GM18870 (cell line): ENCODE measurements around the gene PPARA.
"Not testable (repeated sequence)": the region's sequence is repeated elsewhere in the genome, so short reads cannot be mapped to it uniquely, and the experiment has no call there.

Experiments
- ATAC-seq: cut with Tn5 transposase; IDR thresholded peaks from one replicate; pipeline ENCODE4 v1.9.1; 2021; ENCODE audit warnings: moderate library complexity; ENCODE audit not compliant: unreplicated experiment

PPARA gene

GRCh38 chr22:46165977-46166376, 15.7 kb downstream of the PPARA start:
- ATAC-seq: no peak

GRCh38 chr22:46169628-46170027, 19.3 kb downstream of the PPARA start:
- no peak for ATAC-seq

GRCh38 chr22:46171940-46172339, 21.6 kb downstream of the PPARA start:
- ATAC-seq: no peak

- ATAC-seq: no peak
These were observed 22.3 kb downstream of the PPARA start for GRCh38 chr22:46172522-46173110.

GRCh38 chr22:46173152-46173551, 22.8 kb downstream of the PPARA start:
- no peak for ATAC-seq

GRCh38 chr22:46175631-46176030, 25.3 kb downstream of the PPARA start:
- ATAC-seq: no peak

GRCh38 chr22:46176508-46177003, 26.2 kb downstream of the PPARA start:
- ATAC-seq: no peak

GRCh38 chr22:46178755-46179505, 28.6 kb downstream of the PPARA start:
- no peak for ATAC-seq

- no peak for ATAC-seq
These were observed 29.4 kb downstream of the PPARA start for GRCh38 chr22:46179748-46180147.

- no peak for ATAC-seq
These were observed 30.2 kb downstream of the PPARA start for GRCh38 chr22:46180370-46181137.

- ATAC-seq: no peak
These were observed 33.4 kb downstream of the PPARA start for GRCh38 chr22:46183733-46184132.

GRCh38 chr22:46185283-46185682, 35.0 kb downstream of the PPARA start:
- no peak for ATAC-seq

- ATAC-seq: no peak
These were observed 37.5 kb downstream of the PPARA start for GRCh38 chr22:46187862-46188261.

- ATAC-seq: no peak
These were observed 42.1 kb downstream of the PPARA start for GRCh38 chr22:46192210-46192993.

GRCh38 chr22:46193898-46194310, 43.6 kb downstream of the PPARA start:
- ATAC-seq: no peak

- ATAC-seq: no peak
These were observed 45.3 kb downstream of the PPARA start for GRCh38 chr22:46195487-46196165.

GRCh38 chr22:46196278-46196677, 46.0 kb downstream of the PPARA start:
- no peak for ATAC-seq

- no peak for ATAC-seq
These were observed 47.9 kb downstream of the PPARA start for GRCh38 chr22:46198274-46198673.

GRCh38 chr22:46198806-46199205, 48.5 kb downstream of the PPARA start:
- ATAC-seq: not testable (repeated sequence)

GRCh38 chr22:46201059-46201757, 50.9 kb downstream of the PPARA start:
- ATAC-seq: no peak
